ENCODE results near the gene TAOK3.
"Not testable (repeated sequence)": the region's sequence is repeated elsewhere in the genome, so short reads cannot be mapped to it uniquely, and the experiment has no call there.

The TAOK3 gene

GRCh38 chr12:118299791-118300460, 72.8 kb downstream of the TAOK3 start:
- no peak for DNase-seq (ENCODE audit: low read depth in 2 of 2)

GRCh38 chr12:118297284-118297683, 75.4 kb downstream of the TAOK3 start:
- no peak for DNase-seq (ENCODE audit: low read depth in 2 of 2)

GRCh38 chr12:118292836-118293235, 79.9 kb downstream of the TAOK3 start:
- DNase-seq (ENCODE audit: low read depth in 2 of 2): no peak

- DNase-seq (ENCODE audit: low read depth in 2 of 2): no peak
Measured at GRCh38 chr12:118290130-118290529, 82.6 kb downstream of the TAOK3 start.

- no peak for DNase-seq (ENCODE audit: low read depth in 2 of 2)
Measured at GRCh38 chr12:118288174-118288573, 84.5 kb downstream of the TAOK3 start.

- DNase-seq (ENCODE audit: low read depth in 2 of 2): no peak
Measured at GRCh38 chr12:118287728-118288127, 85.0 kb downstream of the TAOK3 start.

- DNase-seq (ENCODE audit: low read depth in 2 of 2): no peak
Measured at GRCh38 chr12:118282767-118283166, 89.9 kb downstream of the TAOK3 start.

GRCh38 chr12:118278288-118278687, 94.4 kb downstream of the TAOK3 start:
- DNase-seq (ENCODE audit: low read depth in 2 of 2): not testable (repeated sequence)

- DNase-seq (ENCODE audit: low read depth in 2 of 2): no peak
Measured at GRCh38 chr12:118274066-118274465, 98.6 kb downstream of the TAOK3 start.

- no peak for DNase-seq (ENCODE audit: low read depth in 2 of 2)
Measured at GRCh38 chr12:118271770-118272417, 100.8 kb downstream of the TAOK3 start.

- no peak for DNase-seq (ENCODE audit: low read depth in 2 of 2)
Measured at GRCh38 chr12:118271183-118271582, 101.5 kb downstream of the TAOK3 start.

- no peak for DNase-seq (ENCODE audit: low read depth in 2 of 2)
Measured at GRCh38 chr12:118269806-118270205, 102.9 kb downstream of the TAOK3 start.

- no peak for DNase-seq (ENCODE audit: low read depth in 2 of 2)
Measured at GRCh38 chr12:118259079-118259478, 113.6 kb downstream of the TAOK3 start.

GRCh38 chr12:118256352-118256751, 116.4 kb downstream of the TAOK3 start:
- no peak for DNase-seq (ENCODE audit: low read depth in 2 of 2)

GRCh38 chr12:118249547-118249946, 123.2 kb downstream of the TAOK3 start:
- no peak for DNase-seq (ENCODE audit: low read depth in 2 of 2)

GRCh38 chr12:118245886-118246285, 126.8 kb downstream of the TAOK3 start:
- not testable (repeated sequence) for DNase-seq (ENCODE audit: low read depth in 2 of 2)

GRCh38 chr12:118238888-118239287, 133.8 kb downstream of the TAOK3 start:
- DNase-seq (ENCODE audit: low read depth in 2 of 2): no peak

- no peak for DNase-seq (ENCODE audit: low read depth in 2 of 2)
Measured at GRCh38 chr12:118237908-118238307, 134.8 kb downstream of the TAOK3 start.

GRCh38 chr12:118237052-118237665, 135.5 kb downstream of the TAOK3 start:
- DNase-seq (ENCODE audit: low read depth in 2 of 2): no peak

- no peak for DNase-seq (ENCODE audit: low read depth in 2 of 2)
Measured at GRCh38 chr12:118220702-118221101, 152.0 kb downstream of the TAOK3 start.

- no peak for DNase-seq (ENCODE audit: low read depth in 2 of 2)
Measured at GRCh38 chr12:118219772-118220171, 152.9 kb downstream of the TAOK3 start.

- no peak for DNase-seq (ENCODE audit: low read depth in 2 of 2)
Measured at GRCh38 chr12:118219106-118219505, 153.6 kb downstream of the TAOK3 start.

GRCh38 chr12:118213452-118213851, 159.3 kb downstream of the TAOK3 start:
- no peak for DNase-seq (ENCODE audit: low read depth in 2 of 2)
